ENCODE data around the gene DDX20. TPM values are rescaled to one million over a fixed set of nuclear protein-coding genes. Genes with fewer than 3 reads are reported as not detected.

Gene DDX20
- total RNA-seq, 1 donor from 2014 or later, result 18.1 TPM

GRCh38 chr1:111784273-111784901, 28.7 kb downstream of the DDX20 start:
- no peak overlapping the region for H3K4me3 Mint-ChIP-seq
- peaks cover 42% of the 10 kb centered on the region for H3K27me3 Mint-ChIP-seq
- no peaks in the 10 kb centered on the region for H3K36me3 Mint-ChIP-seq
- TF ChIP-seq CTCF (conservative IDR thresholded peaks at IDR 0.05), result no peak
- no peak overlapping the region for H3K27ac Mint-ChIP-seq
- DNase-seq (ENCODE audit: extremely low spot score, unreplicated experiment), result no peak
- no peaks in the 10 kb centered on the region for H3K4me1 Mint-ChIP-seq (ENCODE audit: unreplicated experiment)
- no peaks in the 10 kb centered on the region for H3K9me3 Mint-ChIP-seq

GRCh38 chr1:111786669-111787207, 31.0 kb downstream of the DDX20 start:
- Mint-ChIP-seq H3K9me3 (no peaks in the 10 kb centered on the region), H3K36me3 (no peaks in the 10 kb centered on the region), H3K4me1 (ENCODE audit: unreplicated experiment) (no peaks in the 10 kb centered on the region), H3K27me3 (peaks cover 51% of the 10 kb centered on the region), H3K27ac (no peak overlapping the region), H3K4me3 (no peak overlapping the region)
- no peak for DNase-seq (ENCODE audit: extremely low spot score, unreplicated experiment)
- no peak for TF ChIP-seq CTCF (conservative IDR thresholded peaks at IDR 0.05)

GRCh38 chr1:111789142-111789541, 33.4 kb downstream of the DDX20 start:
- Mint-ChIP-seq H3K4me1 (ENCODE audit: unreplicated experiment) (no peaks in the 10 kb centered on the region), H3K27me3 (peaks cover 58% of the 10 kb centered on the region), H3K36me3 (no peaks in the 10 kb centered on the region), H3K27ac (no peak overlapping the region), H3K9me3 (no peaks in the 10 kb centered on the region), H3K4me3 (no peak overlapping the region)
- no peak for TF ChIP-seq CTCF (conservative IDR thresholded peaks at IDR 0.05)
- DNase-seq (ENCODE audit: extremely low spot score, unreplicated experiment), result no peak

- no peak for TF ChIP-seq CTCF (conservative IDR thresholded peaks at IDR 0.05)
- no peaks in the 10 kb centered on the region for H3K9me3 Mint-ChIP-seq
- peaks cover 54% of the 10 kb centered on the region for H3K27me3 Mint-ChIP-seq
- no peak overlapping the region for H3K27ac Mint-ChIP-seq
- no peak overlapping the region for H3K4me3 Mint-ChIP-seq
- H3K4me1 Mint-ChIP-seq (ENCODE audit: unreplicated experiment), result no peaks in the 10 kb centered on the region
- H3K36me3 Mint-ChIP-seq, result no peaks in the 10 kb centered on the region
- no peak for DNase-seq (ENCODE audit: extremely low spot score, unreplicated experiment)
Observed at GRCh38 chr1:111789666-111790316, 34.1 kb downstream of the DDX20 start.

DNA sequence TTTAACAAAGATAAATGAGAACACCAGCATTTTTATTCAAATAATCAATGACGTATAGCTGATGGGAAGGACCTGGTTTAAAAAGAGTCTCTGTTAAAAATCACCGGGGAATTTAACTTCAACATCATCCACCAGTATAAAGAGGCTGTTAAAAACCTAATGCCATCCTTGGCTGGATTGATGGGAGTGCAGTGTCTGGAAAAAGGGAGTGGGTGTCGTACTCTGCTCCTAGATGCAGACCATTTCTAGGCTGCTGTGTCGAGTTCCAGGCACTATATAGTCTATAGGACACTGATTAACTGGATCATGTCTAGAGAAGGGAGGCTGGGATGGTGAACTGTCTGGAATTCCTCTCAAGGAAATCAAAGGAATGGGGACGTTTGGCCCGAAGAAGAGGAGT, 36.1 kb downstream of the DDX20 start:
- Mint-ChIP-seq H3K4me1 (ENCODE audit: unreplicated experiment) (no peaks in the 10 kb centered on the region), H3K27me3 (peaks cover 39% of the 10 kb centered on the region), H3K27ac (no peak overlapping the region), H3K9me3 (no peaks in the 10 kb centered on the region), H3K4me3 (no peak overlapping the region), H3K36me3 (no peaks in the 10 kb centered on the region)
- no peak for TF ChIP-seq CTCF (conservative IDR thresholded peaks at IDR 0.05)
- DNase-seq (ENCODE audit: extremely low spot score, unreplicated experiment), result no peak
